GM18909 (cell line): Measurements from ENCODE around the gene ABCA1.
"Not testable (repeated sequence)": the region's sequence is repeated elsewhere in the genome, so short reads cannot be mapped to it uniquely, and the experiment has no call there.

ENCODE experiments used
- ATAC-seq: cut with Tn5 transposase; IDR thresholded peaks from one replicate; pipeline ENCODE4 v1.9.1; 2021; ENCODE audit warnings: mild to moderate bottlenecking; ENCODE audit not compliant: unreplicated experiment, poor library complexity

Gene ABCA1

DNA sequence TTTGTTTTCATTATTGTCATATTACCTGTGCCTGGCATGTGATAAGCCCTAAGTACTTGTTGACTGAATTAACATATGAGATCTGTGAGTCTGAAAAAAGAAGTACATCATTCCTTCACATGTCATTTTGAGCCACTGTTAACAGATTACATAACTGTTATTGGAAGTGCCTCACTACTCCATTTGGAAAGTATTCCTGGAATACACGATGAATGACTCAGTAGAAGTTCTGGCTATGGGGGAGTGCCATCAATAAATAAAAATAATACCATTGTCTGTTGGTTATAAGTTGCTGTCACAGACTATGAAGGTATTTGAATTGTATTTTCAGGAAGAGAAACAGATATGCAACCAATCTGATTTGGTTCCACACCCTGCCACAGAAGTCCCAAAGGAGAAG is 151.2 kb downstream of the ABCA1 start:
- no peak for ATAC-seq

DNA sequence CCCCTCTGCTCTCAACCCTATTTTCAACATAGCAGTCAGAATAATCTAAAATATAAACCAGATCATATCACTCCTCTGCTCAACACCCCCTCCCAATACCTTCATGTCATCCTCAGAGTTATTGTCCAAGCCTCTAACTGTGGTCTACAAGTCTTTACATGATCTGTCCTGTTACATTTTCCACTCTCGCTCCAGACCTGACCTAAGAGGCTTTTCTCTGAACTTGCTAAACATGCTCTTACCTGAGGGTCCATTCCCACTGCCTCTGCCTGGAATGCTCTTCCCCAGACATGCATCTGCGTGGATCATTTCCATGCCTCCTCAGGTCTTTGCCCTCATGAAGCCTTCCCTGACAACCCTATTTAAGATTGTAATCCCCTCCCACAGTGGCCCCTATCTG is 152.0 kb downstream of the ABCA1 start:
- peak; percentile 1 for ATAC-seq

DNA sequence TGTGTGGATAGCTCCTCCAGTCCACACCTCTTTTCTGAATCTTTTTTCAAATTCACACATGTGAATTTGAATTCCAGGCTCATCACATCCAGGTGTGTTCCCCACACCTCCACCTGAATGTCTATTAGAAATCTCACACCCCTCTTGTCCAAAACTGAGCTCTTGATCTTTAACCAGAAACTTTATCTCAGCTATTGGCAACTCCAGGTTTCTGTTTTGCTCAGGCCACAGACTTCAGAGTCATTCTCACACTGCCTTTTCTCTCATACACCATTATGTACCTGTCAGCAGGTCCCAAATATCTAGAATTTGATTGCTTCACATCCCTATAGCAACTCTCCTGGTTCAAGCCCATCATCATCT is 152.4 kb downstream of the ABCA1 start:
- ATAC-seq = peak; percentile 70

DNA sequence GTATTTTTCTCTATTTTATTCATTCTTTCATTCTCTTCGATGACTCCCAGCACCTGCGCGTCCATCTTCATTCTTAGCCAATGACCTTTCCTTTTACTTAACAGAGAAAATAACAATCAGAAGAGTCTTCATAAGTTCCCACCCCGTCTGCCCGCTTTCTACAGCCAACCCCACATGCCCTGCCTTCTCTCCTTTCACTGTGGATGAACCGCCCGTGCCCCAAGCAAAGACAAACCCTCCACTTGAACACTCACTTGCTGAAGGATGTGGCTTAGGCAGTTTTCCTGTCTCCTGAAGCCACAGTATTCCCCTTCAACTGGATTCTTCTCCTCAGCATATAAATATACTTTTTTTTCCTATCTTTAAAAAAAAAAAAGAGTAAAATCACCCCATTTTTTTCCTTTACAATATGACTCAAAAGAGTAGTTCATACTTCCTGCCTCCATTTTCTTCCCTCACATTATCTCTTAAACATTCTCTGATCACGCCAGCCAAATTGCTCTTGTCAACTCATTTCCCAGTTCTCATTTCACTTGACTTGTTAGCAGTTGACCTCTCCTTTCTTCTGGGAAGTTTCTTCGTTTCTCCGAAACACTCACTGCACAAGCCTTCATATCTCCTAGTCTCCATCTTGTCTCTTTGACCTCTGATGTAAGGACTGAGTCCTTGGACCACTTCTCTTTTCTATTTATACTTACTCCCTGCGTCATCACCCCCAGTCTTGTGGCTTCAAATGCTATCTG is 153.0 kb downstream of the ABCA1 start:
- ATAC-seq = peak; percentile 93

DNA sequence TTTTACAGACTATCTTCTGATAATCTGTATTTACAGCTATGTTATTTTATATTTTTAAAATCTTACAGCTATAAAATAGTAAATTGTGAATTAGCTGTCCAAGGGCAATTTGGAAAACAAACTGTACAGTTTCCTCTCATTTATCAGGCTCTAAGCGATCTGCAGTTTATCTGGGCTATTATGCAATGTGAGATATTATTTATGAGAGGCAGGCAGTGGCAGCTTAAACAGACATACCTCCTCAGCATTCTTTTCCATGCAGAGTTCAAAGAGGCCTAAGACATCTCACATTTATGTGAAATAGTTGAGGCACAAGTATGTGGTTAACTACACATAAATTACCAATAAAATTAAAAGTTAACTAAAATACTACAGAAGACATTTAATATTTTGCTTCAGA is 153.8 kb downstream of the ABCA1 start:
- ATAC-seq = no peak

DNA sequence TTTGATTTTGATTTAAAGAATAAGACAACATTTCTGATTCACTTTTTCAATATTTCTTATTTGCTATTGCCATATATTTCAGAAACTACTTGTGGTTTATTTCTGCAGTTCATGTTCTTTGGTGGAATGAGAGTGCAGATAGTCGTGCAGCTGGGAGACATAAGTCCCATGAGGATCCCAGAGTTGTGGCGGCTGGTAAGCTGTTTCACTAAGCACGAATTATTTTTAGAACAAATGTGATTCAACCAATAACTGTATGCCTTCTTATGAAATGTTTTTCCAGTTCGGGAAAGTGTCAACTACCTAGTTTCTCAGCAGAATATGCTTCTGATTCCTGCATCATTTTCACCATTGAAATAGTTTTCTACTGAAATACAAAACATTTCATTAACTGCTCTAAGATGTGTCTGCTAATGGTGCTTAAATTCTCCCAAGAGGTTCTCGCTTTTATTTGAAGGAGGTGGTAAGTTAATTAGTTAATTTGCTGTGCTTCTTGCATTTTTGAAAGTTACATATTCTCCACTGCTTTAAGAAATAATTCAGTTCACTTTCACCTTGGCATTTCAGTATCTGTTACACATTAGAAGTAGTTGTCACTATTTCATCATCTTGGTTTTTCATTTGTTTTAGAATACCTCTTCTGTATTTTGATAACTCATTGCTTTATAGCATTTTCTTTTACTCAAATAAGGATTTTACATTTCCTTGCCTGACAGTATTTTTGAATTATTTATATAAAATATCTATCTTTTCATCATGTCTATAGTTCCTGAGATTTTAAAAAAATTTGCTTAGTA is 155.0 kb downstream of the ABCA1 start:
- ATAC-seq = peak; percentile 44

DNA sequence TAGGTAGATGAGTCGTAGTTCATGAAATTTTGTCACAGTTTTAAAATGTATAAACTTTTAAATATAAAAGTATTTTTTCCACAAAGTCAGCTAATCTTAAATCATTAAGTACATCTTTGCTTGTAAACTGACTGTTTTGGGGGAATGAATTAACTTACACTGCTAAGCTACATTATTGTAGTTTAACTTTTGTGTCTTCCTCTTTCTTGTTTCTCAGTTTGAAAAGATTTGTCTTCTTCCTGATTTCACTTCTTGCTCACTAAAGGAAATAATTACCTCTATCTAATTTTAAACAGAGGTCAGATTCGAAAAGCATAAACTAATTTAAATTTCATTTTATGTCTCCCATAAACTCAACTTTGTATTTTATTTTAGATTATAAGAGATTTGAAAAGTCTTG is 158.3 kb downstream of the ABCA1 start:
- ATAC-seq = peak; percentile 43

DNA sequence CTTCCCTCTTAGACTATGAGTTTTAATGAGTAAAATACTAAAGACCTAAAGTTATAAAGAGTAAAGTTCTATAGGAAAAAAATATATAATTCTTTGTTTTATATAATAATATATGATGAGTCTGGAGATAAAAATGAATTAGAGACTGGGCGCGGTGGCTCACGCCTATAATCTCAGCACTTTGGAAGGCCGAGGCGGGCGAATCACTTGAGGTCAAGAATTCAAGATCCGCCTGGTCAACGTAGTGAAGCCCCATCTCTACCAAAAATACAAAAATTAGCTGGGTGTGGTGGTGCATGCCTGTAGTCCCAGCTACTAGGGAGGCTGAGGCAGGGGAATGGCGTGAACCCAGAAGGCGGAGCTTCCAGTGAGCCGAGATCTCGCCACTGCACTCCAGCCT is 158.9 kb downstream of the ABCA1 start:
- ATAC-seq = not testable (repeated sequence)

DNA sequence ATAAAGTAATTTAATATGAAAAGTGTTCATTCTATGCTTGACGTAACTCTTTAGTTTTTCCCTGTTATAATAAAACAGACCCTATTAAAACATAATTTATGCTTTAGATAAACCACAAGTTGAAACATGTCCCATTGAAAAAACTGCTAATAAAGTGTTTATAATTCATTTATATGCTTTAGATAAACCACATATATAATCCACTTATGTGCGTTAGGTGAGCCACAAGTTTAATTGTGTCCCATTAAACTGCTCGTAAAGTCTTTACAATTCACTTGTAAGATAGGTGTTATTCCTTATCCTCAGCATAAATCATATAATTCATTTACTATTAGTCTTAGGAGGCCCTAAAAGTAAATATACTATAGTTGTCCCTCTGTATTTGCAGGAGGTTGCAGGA is 160.4 kb downstream of the ABCA1 start:
- no peak for ATAC-seq

DNA sequence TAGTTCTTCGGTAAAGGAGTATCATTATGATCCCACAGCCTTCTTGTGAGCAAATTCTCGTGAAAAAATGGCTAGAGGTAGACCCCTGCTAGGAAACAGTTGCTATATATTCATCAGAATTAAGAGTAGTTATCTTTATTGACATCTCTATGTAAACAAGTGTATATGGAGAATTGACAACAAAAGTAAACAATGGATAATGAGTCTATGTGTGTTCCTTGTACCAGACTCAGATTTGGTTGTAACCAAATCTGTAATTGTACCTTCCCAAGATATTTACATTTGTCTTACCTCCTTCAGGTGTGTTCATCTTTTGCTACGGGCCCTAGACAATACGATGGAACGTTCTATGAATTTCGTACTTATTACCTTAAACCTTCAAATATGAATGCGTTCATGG is 161.9 kb downstream of the ABCA1 start:
- ATAC-seq = no peak

DNA sequence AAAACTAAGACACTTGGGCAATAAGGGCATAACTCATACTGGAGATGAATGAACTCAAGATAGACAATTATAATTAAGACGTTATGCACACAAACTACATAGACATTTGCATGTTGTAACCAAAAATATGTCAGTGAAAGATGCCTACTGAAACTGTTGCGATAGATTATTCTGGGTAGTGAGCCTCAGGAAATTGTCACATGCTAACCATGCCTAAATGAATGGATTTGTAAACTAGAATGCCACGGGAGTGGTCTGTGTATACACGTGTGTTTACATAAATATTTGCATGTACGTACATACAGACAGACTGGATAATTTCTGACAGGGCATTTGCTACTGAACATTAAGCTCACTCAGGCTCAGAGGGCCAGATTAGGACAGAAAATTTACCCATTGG is 162.8 kb downstream of the ABCA1 start:
- ATAC-seq = peak; percentile 44

DNA sequence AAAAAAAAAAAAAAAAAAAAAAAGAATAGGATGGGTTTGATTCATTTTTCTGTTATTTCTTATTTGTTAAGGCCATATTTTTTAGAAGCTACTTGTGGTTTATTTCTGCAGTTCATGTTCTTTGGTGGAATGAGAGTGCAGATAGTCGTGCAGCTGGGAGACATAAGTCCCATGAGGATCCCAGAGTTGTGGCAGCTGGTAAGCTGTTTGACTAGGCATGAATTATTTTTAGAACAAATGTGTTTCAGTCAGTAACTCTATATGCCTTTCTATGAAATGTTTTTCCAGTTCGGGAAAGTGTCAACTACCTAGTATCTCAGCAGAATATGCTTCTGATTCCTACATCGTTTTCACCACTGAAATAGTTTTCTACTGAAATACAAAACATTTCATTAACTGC is 169.0 kb downstream of the ABCA1 start:
- ATAC-seq = peak; percentile 37

DNA sequence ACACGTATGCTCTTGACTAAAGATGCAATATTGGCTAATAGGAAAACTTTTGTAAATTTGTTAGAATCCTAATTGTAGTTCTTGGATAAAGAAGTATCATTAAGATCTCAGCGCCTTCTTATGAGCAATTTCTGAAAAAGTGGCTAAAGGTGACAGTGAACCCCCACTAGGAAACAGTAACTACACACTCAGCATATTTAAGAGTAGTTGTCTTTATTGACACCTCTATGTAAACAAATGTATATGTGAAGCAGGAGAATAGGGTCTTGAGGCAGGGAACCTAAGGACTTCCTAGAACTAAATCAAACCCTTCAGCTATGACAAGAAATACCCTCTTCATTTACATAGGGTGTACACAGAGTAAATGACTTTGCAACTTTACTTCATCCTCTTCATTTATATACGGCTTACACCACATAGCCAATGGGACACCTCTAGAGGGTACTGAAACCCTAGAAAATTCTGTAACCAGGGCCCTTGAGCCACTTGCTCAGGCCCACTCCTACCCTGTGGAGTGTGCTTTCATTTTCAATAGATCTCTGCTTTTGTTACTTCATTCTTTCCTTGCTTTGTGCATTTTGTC is 177.7 kb downstream of the ABCA1 start:
- ATAC-seq = peak; percentile 26

DNA sequence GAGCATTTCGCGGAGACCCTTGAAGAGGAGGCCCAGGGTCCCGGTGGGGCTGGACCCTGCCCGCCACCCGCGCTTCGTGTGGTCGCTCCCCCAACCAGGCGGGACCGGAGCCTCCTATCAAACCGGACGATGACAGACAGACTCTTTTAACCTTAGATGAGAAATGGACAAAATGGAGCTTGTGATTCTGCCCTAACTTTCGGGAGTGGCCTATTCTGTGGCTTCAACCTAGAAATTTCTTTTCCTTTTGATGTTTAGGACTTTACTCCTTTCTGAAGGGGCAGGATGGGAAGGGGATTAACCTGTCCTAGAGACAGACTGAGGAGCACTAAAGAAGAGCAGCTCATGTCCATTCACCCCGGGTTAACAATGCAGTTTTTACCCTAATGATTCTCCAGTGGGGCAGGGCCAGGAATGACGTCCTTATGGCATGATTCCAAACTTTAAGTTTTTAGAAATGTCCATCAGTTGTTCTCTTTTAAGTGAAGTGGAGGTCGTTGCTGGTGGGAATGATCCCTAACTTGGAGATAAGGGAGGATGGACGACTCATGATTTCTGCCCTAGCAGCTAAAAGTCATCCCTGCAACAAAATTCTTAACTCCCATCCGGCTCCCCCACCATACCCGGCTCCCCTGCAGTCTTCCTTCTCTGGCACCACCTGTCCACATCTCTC is 179.5 kb downstream of the ABCA1 start:
- ATAC-seq = peak; percentile 4

DNA sequence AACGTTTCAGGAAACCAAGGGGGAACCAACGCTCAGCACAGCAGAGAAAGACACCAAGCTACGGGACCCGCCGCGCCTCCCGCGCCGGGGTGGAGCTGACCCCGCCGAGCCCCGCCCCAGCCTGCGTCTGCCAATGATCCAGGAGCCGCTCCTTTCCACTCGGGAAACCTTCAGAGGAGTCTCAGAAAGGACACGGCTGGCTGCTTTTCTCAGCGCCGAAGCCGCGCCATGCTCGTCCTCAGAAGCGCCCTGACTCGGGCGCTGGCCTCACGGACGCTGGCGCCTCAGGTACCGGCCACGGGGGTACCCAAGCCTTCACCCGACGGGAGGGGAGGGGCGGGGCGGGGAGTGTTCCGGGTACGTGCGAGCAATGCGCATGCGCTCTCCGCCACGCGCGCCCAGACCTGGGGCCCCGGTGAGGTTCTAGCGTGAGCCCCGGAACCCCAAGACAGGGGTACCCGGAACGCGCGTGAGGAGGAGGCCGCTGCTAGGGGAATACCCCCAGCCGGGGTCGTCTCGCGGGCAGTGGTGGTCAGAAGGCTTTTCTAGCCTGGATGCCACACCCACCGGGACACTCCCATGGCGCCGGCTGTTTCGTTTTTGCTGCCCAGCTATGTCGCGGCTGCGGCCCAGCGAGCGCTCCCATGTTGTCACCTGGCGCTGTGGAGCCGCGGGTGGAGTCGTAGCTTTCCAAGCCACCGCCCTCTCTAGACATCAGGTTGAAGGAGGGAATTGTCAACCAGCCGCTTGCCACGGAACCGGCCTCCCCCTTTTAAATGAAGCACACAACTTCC is 180.2 kb downstream of the ABCA1 start, which contains the start of gene NIPSNAP3A:
Gene NIPSNAP3A, plus strand, starts transcription at position 119 of the 794 bp plus-strand sequence. Its CDS starts 110 bp downstream, at position 229.
- ATAC-seq = peak; percentile 89

DNA sequence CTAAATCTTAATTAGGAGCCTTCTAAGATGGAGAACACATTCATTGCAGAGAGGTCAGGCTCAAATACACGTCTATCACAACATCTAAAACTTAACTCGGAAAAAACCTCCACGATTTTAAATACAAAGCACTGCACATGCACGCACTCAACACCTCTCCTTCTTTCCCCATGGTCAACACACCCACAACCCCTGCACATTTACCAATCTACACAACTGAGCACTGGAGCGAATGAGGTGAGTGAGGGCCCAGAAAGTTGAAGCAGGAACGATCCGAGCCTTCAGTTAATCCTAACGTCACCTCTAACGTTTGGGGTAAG is 180.8 kb downstream of the ABCA1 start:
- ATAC-seq = no peak

DNA sequence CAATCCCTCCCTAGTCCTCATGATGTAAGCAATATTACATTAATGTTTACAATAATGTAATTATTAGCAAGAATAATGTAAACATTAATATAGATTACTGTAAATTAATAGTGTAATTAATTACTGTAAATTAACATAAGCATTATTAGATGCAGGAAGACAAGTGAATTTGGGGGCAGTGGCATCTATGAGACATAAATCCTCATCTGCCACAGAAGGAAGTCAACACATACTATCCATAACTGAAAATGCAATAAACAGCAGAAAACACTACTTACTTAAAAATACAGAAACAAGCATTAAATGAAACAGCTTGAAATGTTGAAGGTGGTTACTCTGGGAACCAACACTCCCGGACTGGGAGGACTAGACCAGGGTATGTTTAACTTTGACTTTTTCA is 181.2 kb downstream of the ABCA1 start:
- no peak for ATAC-seq

DNA sequence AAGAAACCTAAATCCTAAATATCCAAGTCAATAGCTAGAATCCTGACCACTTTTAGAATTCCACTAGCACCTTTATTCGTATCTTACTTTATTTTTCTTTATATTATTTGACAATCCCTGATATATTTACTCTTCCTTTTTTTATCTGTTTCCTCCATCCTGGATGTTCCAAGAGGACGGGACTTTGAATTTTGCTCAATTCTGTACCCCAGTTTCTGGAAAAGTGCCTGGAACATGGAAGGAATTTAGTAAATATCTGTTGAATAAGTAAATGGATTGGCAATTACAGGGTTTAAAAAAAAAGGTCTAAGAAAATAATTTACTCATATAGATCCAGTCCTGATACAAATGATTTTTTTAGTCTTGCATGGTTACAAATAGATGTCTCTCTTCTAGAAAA is 181.7 kb downstream of the ABCA1 start:
- ATAC-seq = no peak

DNA sequence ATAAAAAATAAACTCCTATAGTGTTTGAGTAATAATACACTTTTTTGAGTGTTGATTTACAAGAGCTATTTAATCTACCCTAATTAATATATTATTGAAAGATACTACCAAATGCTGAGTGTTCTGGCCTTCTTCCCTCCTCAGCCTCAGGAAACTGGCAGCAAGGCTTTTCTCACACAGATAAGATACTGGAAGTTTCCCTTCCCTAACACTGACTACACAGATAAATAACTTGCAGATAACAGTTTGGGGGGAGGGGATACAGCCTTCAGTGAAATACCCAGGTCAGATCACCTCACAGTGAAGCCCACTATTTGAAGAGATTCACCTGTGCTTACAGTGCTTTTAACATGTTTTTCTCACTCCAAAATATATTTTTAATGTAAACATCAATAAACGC is 182.1 kb downstream of the ABCA1 start:
- no peak for ATAC-seq

DNA sequence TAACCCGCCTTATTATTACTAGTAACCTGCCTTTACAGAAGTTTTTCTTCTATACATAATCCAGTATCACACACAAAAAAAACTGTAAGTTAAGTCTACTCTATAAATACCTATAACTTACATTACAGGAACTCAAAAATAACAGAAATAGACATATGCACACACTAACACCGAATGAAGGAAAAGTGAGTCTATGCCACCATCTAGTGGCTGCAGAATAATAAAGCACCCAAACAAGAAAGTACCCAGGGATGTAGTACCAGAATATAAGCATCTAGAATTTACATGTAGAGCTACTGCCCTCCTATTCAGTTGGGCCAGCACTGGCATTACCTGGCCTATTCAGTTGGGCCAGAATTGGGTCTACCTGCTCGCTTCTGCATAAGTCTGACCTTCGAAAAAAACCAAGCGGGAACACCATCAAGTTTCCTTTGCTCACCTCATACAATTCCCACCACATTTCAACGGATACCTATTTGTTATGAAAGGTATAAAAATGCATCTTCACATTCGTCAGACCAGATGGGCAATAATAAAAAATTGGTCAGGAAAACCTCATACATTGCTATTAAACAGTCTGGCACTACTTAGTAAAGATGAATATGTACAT is 184.5 kb downstream of the ABCA1 start:
- ATAC-seq = peak; percentile 44
